GM12891 (cell line): ENCODE data around the gene TSSC4.
A peak's percentile ranks its signal among the peaks of the same experiment; 100 is the strongest.

Experiments used
- DNase-seq: peaks from one replicate; pipeline ENCODE4 v3.0.0; 2011; ENCODE audit warnings: low spot score; ENCODE audit not compliant: insufficient read length
- FAIRE-seq: peaks from 2 replicates; lab custom pipeline; 2011; peaks lifted over from hg19 to GRCh38; lab: Jason Lieb, UNC
- PAX5 ChIP-seq: IDR thresholded peaks from 2 replicates; pipeline ENCODE4 v1.6.1; 2011; ENCODE audit warnings: low read length, moderate library complexity, mild to moderate bottlenecking; ENCODE audit not compliant: insufficient read depth, severe bottlenecking
- POLR2A ChIP-seq: IDR thresholded peaks from 2 replicates; pipeline ENCODE4 v1.6.1; 2011; ENCODE audit warnings: low read depth, low read length, control low read depth
- POLR2AphosphoS5 ChIP-seq: IDR thresholded peaks from 2 replicates; pipeline ENCODE4 v1.6.1; 2011; ENCODE audit warnings: low read depth, low read length, control low read depth
- POU2F2 ChIP-seq: IDR thresholded peaks from 2 replicates; pipeline ENCODE4 v1.6.1; 2011; ENCODE audit warnings: low read depth, mild to moderate bottlenecking, control low read depth, low read length, moderate library complexity
- SPI1 ChIP-seq: IDR thresholded peaks from 2 replicates; pipeline ENCODE4 v1.6.1; 2011; ENCODE audit warnings: low read depth, low read length, control low read depth
- TAF1 ChIP-seq: IDR thresholded peaks from 2 replicates; pipeline ENCODE4 v1.6.1; 2011; ENCODE audit warnings: low read depth, low read length, control low read depth

TSSC4 gene

DNA sequence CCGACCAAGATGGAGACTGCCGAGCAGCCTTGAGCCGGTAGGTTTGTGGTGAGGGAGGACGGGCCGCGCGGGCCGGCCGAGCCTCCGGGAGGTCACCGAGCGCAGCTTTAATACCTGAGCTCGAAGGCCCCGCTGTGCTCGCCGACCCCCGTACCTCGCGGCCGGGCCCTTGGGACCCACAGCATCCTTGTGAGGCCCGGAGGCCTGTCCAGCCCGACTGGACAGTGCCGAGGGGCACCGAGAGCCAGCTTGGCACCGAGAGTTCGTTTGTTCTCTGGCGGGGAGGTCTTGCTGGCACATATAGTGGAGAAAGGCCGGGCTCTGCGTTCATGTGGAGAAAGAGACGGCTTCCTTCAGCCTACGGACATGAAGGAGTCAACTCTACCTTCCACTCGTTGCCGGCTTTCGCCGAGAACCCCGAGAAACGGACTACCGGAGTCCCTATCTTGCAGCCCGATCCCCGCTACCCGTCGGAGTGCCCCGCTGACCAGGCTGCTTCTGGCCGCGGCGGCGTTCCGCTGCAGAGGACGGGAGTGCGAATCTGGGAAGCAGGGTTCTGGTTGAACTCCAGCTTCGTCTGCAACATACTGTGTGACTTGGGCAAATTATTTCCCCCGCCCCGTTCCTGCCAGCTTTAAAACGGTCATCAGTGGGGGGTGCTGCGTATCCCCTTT, 349 bp downstream of the TSSC4 start:
- TF ChIP-seq POLR2AphosphoS5 (no peak), SPI1 (no peak), POLR2A (no peak)
- peak; percentile 47 for FAIRE-seq
- no peak for DNase-seq

DNA sequence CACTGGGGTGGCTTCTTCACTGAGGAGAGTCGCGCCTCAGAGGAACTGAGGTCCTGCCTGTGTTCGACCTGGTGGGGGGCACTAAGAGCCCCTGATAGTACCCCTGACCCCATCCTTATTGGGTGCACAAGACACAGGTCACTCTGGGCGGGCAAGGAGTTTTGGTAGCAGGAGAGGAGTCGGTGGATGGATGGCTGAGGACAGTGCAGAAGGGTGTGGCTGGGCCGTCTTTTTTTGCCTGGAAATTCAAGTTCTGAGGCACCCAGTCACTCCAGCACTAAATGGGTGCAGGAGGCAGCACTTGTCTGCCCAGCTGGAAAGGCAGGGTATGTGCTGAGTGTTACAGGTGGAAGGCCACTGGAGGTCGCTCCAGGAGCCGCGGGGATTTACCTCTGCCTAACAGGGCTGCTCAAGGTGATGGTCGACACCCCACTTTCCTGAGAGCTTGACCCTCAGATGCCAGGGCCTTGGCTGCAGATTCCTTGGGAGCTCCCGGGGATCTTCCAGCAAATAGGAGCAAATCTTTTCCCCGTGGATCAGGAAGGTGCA, 960 bp downstream of the TSSC4 start:
- DNase-seq (no peak), FAIRE-seq (no peak)
- no peak for TF ChIP-seq PAX5
- TF ChIP-seq TAF1, result no peak
- TF ChIP-seq POLR2AphosphoS5, result no peak
- TF ChIP-seq POLR2A, result no peak
- TF ChIP-seq SPI1, result no peak
- TF ChIP-seq POU2F2, result no peak

DNA sequence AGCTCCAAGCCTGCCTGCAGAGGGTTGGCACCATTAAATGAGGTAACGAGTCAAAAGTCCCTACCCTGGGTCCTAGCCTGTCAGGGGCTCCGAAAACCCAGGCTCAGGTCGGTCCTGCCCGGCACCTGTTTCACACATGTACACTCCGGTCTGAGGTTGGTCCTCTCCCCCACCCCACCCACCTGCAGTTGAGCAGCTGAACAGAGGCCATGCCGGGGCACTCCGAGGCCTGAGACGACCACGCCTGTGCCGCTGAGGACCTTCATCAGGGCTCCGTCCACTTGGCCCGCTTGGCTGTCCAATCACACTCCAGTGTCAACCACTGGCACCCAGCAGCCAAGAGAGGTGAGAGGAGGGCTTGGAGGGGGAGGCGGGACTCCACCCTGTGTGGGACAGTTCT, 1.6 kb downstream of the TSSC4 start:
- TF ChIP-seq POLR2A (no peak), PAX5 (no peak), SPI1 (no peak), TAF1 (no peak), POU2F2 (no peak), POLR2AphosphoS5 (no peak)
- DNase-seq (no peak), FAIRE-seq (no peak)

DNA sequence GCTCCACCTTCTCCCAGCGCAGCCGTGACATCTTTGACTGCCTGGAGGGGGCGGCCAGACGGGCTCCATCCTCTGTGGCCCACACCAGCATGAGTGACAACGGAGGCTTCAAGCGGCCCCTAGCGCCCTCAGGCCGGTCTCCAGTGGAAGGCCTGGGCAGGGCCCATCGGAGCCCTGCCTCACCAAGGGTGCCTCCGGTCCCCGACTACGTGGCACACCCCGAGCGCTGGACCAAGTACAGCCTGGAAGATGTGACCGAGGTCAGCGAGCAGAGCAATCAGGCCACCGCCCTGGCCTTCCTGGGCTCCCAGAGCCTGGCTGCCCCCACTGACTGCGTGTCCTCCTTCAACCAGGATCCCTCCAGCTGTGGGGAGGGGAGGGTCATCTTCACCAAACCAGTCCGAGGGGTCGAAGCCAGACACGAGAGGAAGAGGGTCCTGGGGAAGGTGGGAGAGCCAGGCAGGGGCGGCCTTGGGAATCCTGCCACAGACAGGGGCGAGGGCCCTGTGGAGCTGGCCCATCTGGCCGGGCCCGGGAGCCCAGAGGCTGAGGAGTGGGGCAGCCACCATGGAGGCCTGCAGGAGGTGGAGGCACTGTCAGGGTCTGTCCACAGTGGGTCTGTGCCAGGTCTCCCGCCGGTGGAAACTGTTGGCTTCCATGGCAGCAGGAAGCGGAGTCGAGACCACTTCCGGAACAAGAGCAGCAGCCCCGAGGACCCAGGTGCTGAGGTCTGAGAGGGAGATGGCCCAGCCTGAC, 2.5 kb downstream of the TSSC4 start:
- no peak for FAIRE-seq
- DNase-seq, result no peak
- no peak for TF ChIP-seq SPI1
- no peak for TF ChIP-seq POLR2A
- no peak for TF ChIP-seq POLR2AphosphoS5
- TF ChIP-seq TAF1, result no peak

DNA sequence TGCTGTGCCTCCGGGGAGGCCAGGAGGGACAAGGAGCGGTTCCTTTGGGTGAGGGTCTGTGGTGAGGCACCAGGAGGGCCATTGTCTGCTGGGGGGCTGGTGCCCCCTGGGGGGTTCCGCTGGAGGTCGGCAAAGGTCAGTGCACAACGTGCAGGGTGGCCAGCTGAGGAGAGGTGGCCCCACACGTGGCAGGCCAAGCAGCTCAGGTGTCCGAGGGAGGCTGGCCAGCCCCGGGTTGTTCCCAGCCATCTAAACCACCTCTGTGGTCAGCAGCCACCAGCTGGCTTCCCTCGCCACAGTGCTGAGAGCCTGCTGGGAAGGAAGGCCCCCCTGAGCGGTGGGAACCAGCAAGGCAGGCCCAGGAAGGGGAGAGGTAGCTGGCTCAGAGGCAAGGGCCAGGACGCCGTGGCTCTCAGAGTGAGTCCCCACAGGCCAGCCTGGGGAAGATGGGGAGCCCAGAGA, 4.2 kb downstream of the TSSC4 start:
- DNase-seq (no peak), FAIRE-seq (no peak)
- TF ChIP-seq POLR2A (no peak), POU2F2 (no peak; the same call in 1 of the 2 replicates), PAX5 (no peak), TAF1 (no peak), SPI1 (no peak), POLR2AphosphoS5 (peak; percentile 64)

DNA sequence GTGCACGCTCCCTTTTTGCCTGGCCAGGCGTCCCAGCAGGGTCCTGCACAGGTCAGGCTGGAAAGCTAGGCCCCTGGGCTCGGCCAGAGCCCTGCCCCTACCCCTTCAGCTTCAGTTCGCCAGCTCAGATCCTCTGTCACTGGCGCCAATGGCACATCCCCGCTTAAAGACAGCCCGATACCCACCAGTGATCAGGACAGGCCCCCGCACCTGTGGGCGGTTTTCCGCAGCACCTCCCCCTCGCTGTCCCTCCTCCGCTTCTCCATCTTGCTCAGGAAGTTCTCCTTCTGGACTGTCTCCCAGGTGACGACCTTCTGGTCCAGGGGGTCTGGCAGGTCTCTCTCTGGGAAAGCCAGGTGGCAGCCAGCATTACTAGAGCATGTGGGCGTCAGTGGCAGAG, 5.9 kb downstream of the TSSC4 start:
- FAIRE-seq, result no peak
- TF ChIP-seq POU2F2 (no peak), PAX5 (no peak), TAF1 (no peak), SPI1 (no peak), POLR2A (no peak), POLR2AphosphoS5 (no peak)

DNA sequence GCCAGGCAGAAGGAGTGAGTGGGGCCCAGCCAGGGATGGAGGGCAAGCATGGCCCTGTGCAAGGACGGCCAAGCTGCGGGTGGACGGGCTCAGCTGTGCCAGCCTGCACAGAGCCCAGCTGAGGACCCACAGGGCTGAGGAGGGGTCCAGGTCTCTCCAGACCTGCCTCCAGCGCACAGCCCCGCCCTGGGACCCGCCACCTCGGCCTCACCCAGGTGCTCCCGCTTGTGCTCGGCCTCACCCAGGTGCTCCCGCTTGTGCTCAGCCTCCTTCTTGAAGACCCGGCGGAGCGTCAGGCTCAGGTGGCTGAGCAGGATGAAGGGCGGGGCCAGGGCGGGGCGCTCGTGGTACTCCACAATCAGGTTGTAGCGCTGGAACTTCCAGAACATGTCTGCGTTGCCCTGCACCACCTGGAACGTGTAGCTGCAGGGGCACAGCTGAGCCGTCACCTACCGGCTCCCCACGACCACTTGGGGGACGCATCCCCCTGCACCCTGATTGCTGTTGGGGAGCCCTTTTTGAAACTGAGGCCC, 6.4 kb downstream of the TSSC4 start:
- no peak for TF ChIP-seq TAF1
- TF ChIP-seq POLR2A, result no peak
- TF ChIP-seq PAX5, result no peak
- no peak for TF ChIP-seq POLR2AphosphoS5
- no peak for TF ChIP-seq POU2F2
- DNase-seq (no peak), FAIRE-seq (no peak)

More for the DNA sequence above, 5.9 kb downstream of the TSSC4 start:
- no peak for DNase-seq

DNA sequence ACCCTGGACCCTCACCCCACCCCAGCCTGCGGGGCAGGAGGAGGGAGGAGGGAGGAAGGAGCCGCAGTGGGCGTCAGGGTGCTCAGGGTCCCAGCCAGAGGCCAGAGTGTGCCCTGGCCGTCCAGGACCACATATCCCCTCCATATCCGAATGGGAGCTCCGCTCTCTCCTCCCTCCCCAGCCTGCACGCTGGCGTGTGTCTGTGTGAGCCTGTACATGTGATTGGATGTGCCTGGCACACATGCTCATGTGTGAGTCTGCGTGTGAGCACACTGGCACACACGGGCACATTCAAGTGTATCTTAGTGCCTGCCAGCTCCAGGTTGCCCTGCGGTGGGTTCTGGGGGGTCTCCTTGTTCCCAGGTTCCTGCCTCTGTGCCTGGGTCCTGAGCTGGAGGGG, 8.1 kb downstream of the TSSC4 start:
- TF ChIP-seq TAF1, result no peak
- no peak for TF ChIP-seq POU2F2
- no peak for TF ChIP-seq POLR2A
- TF ChIP-seq POLR2AphosphoS5, result no peak
- no peak for TF ChIP-seq PAX5
- TF ChIP-seq SPI1, result no peak
- FAIRE-seq, result no peak

DNA sequence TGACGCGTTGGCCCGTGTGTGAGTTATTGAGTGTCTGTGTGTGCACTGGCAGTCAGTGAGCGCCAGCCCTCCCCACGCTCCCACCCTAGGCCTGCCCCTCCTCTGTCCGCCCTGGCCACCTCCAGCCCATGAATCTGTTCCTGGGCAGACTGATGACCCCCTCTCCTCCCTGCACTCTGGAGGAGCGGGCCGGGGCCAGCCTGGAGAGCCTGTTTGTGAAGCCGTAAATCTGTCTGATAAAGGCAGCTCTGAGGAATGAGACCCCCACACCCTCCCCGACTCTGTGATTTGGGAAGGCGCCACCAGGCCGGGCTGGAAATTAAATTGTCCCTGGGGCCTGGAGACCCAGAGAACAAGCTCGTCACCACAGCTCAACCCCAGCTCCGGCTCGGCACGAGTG, 8.6 kb downstream of the TSSC4 start:
- TF ChIP-seq POLR2A, result no peak
- TF ChIP-seq PAX5, result no peak
- no peak for TF ChIP-seq TAF1
- TF ChIP-seq SPI1, result no peak
- TF ChIP-seq POLR2AphosphoS5, result no peak
- no peak for TF ChIP-seq POU2F2
- DNase-seq, result no peak
- no peak for FAIRE-seq

More for the DNA sequence above, 8.1 kb downstream of the TSSC4 start:
- no peak for DNase-seq
